Measurements from ENCODE around the gene SLC22A17.
A peak's percentile ranks its signal among the peaks of the same experiment; 100 is the strongest.
"Not testable (repeated sequence)": the region's sequence is repeated elsewhere in the genome, so short reads cannot be mapped to it uniquely, and the experiment has no call there.

SLC22A17 gene

GRCh38 chr14:23325746-23326145, 26.9 kb downstream of the SLC22A17 start:
- not testable (repeated sequence) for H3K18ac ChIP-seq (ENCODE audit: low read length); H3K4me1 ChIP-seq (ENCODE audit: control insufficient read depth, low read depth, low read length); H3K23ac ChIP-seq (ENCODE audit: low read length); H3K36me3 ChIP-seq (ENCODE audit: control insufficient read depth, insufficient read depth, low read length); H3K4ac ChIP-seq (ENCODE audit: low read depth, low read length); H3K9ac ChIP-seq (ENCODE audit: low read length); H4K5ac ChIP-seq (ENCODE audit: low read length); H3K27ac ChIP-seq (ENCODE audit: low read depth, low read length); H3K27me3 ChIP-seq (ENCODE audit: insufficient read depth, low read length, poor library complexity); H2BK15ac ChIP-seq (replicated peaks; ENCODE audit: low read depth); H3K4me2 ChIP-seq (ENCODE audit: low read length); H3K4me3 ChIP-seq (ENCODE audit: low read length); H3K79me1 ChIP-seq (ENCODE audit: low read length); H2AK5ac ChIP-seq (ENCODE audit: low read length); H4K8ac ChIP-seq (ENCODE audit: low read depth, low read length); H2BK5ac ChIP-seq (ENCODE audit: low read length); DNase-seq; H3K56ac ChIP-seq (ENCODE audit: low read length); H2BK120ac ChIP-seq (ENCODE audit: low read depth, low read length)
- peaks cover 18% of the 10 kb centered on the region for H3K79me2 ChIP-seq (ENCODE audit: control insufficient read depth, insufficient read depth, low read length)
- no CpG with 5 or more reads among the region's 5 CpGs for WGBS (ENCODE audit: extremely low coverage, insufficient coverage, low lambda C conversion rate)

- Histone ChIP-seq H3K36me3 (ENCODE audit: control insufficient read depth, insufficient read depth, low read length) (peaks cover 3% of the 10 kb centered on the region), H3K79me2 (ENCODE audit: control insufficient read depth, insufficient read depth, low read length) (peaks cover 18% of the 10 kb centered on the region), H4K5ac (ENCODE audit: low read length) (no peak overlapping the region), H3K56ac (ENCODE audit: low read length) (no peak overlapping the region), H4K8ac (ENCODE audit: low read depth, low read length) (no peak overlapping the region), H3K79me1 (ENCODE audit: low read length) (peaks cover 7% of the 10 kb centered on the region), H2BK15ac (replicated peaks; ENCODE audit: low read depth) (no peak overlapping the region), H3K4me2 (ENCODE audit: low read length) (no peak overlapping the region), H3K4ac (ENCODE audit: low read depth, low read length) (no peak overlapping the region), H3K18ac (ENCODE audit: low read length) (no peak overlapping the region), H3K23ac (ENCODE audit: low read length) (no peak overlapping the region), H3K27ac (ENCODE audit: low read depth, low read length) (no peak overlapping the region), H3K9ac (ENCODE audit: low read length) (no peak overlapping the region), H3K4me3 (ENCODE audit: low read length) (no peak overlapping the region), H2BK5ac (ENCODE audit: low read length) (no peak overlapping the region), H2AK5ac (ENCODE audit: low read length) (no peak overlapping the region), H3K27me3 (ENCODE audit: insufficient read depth, low read length, poor library complexity) (no peaks in the 10 kb centered on the region), H3K4me1 (ENCODE audit: control insufficient read depth, low read depth, low read length) (peaks cover 5% of the 10 kb centered on the region), H2BK120ac (ENCODE audit: low read depth, low read length) (no peak overlapping the region)
- no peak for DNase-seq
- no CpG with 5 or more reads among the region's 7 CpGs for WGBS (ENCODE audit: extremely low coverage, insufficient coverage, low lambda C conversion rate)
Measured at GRCh38 chr14:23324993-23325392, 27.7 kb downstream of the SLC22A17 start.

- Histone ChIP-seq H3K18ac (ENCODE audit: low read length) (no peak overlapping the region), H3K9ac (ENCODE audit: low read length) (no peak overlapping the region)
- no CpG with 5 or more reads among the region's 2 CpGs for WGBS (ENCODE audit: extremely low coverage, insufficient coverage, low lambda C conversion rate)
Measured at GRCh38 chr14:23324455-23324846, 28.2 kb downstream of the SLC22A17 start.

GRCh38 chr14:23323838-23324454, 28.7 kb downstream of the SLC22A17 start:
- Histone ChIP-seq H3K4me1 (ENCODE audit: control insufficient read depth, low read depth, low read length) (peaks cover 5% of the 10 kb centered on the region), H3K23ac (ENCODE audit: low read length) (no peak overlapping the region), H3K36me3 (ENCODE audit: control insufficient read depth, insufficient read depth, low read length) (peaks cover 3% of the 10 kb centered on the region), H4K5ac (ENCODE audit: low read length) (no peak overlapping the region), H3K79me1 (ENCODE audit: low read length) (peaks cover 7% of the 10 kb centered on the region), H3K9ac (ENCODE audit: low read length) (no peak overlapping the region), H3K56ac (ENCODE audit: low read length) (no peak overlapping the region), H2BK15ac (replicated peaks; ENCODE audit: low read depth) (no peak overlapping the region), H3K27me3 (ENCODE audit: insufficient read depth, low read length, poor library complexity) (no peaks in the 10 kb centered on the region), H3K18ac (ENCODE audit: low read length) (no peak overlapping the region), H2AK5ac (ENCODE audit: low read length) (no peak overlapping the region), H3K4ac (ENCODE audit: low read depth, low read length) (no peak overlapping the region), H3K4me2 (ENCODE audit: low read length) (no peak overlapping the region), H3K27ac (ENCODE audit: low read depth, low read length) (no peak overlapping the region), H2BK5ac (ENCODE audit: low read length) (no peak overlapping the region), H3K4me3 (ENCODE audit: low read length) (no peak overlapping the region), H4K8ac (ENCODE audit: low read depth, low read length) (no peak overlapping the region), H3K79me2 (ENCODE audit: control insufficient read depth, insufficient read depth, low read length) (peaks cover 18% of the 10 kb centered on the region), H2BK120ac (ENCODE audit: low read depth, low read length) (no peak overlapping the region)
- DNase-seq: no peak
- WGBS (ENCODE audit: extremely low coverage, insufficient coverage, low lambda C conversion rate): no CpG with 5 or more reads among the region's 18 CpGs

More at GRCh38 chr14:23324455-23324846, 28.2 kb downstream of the SLC22A17 start:
- Histone ChIP-seq H3K4ac (ENCODE audit: low read depth, low read length) (no peak overlapping the region), H2AK5ac (ENCODE audit: low read length) (no peak overlapping the region), H4K8ac (ENCODE audit: low read depth, low read length) (no peak overlapping the region), H4K5ac (ENCODE audit: low read length) (no peak overlapping the region), H2BK5ac (ENCODE audit: low read length) (no peak overlapping the region), H3K36me3 (ENCODE audit: control insufficient read depth, insufficient read depth, low read length) (peaks cover 3% of the 10 kb centered on the region), H3K79me2 (ENCODE audit: control insufficient read depth, insufficient read depth, low read length) (peaks cover 18% of the 10 kb centered on the region), H2BK120ac (ENCODE audit: low read depth, low read length) (no peak overlapping the region), H3K27ac (ENCODE audit: low read depth, low read length) (no peak overlapping the region), H3K4me3 (ENCODE audit: low read length) (no peak overlapping the region), H3K4me1 (ENCODE audit: control insufficient read depth, low read depth, low read length) (peaks cover 5% of the 10 kb centered on the region), H3K79me1 (ENCODE audit: low read length) (peaks cover 7% of the 10 kb centered on the region), H3K23ac (ENCODE audit: low read length) (no peak overlapping the region), H2BK15ac (replicated peaks; ENCODE audit: low read depth) (no peak overlapping the region), H3K56ac (ENCODE audit: low read length) (no peak overlapping the region), H3K27me3 (ENCODE audit: insufficient read depth, low read length, poor library complexity) (no peaks in the 10 kb centered on the region), H3K4me2 (ENCODE audit: low read length) (no peak overlapping the region)
- DNase-seq: no peak

GRCh38 chr14:23322568-23323517, 29.8 kb downstream of the SLC22A17 start:
- peaks cover 7% of the 10 kb centered on the region for H3K79me1 ChIP-seq (ENCODE audit: low read length)
- H2BK5ac ChIP-seq (ENCODE audit: low read length): no peak overlapping the region
- H3K27ac ChIP-seq (ENCODE audit: low read depth, low read length): no peak overlapping the region
- H3K79me2 ChIP-seq (ENCODE audit: control insufficient read depth, insufficient read depth, low read length): peaks cover 18% of the 10 kb centered on the region
- no peak overlapping the region for H2BK15ac ChIP-seq (replicated peaks; ENCODE audit: low read depth)
- H3K36me3 ChIP-seq (ENCODE audit: control insufficient read depth, insufficient read depth, low read length): peaks cover 3% of the 10 kb centered on the region
- no peak overlapping the region for H3K18ac ChIP-seq (ENCODE audit: low read length)
- no peak overlapping the region for H2AK5ac ChIP-seq (ENCODE audit: low read length)
- H3K4me3 ChIP-seq (ENCODE audit: low read length): peak overlapping the region; percentile 95
- WGBS (ENCODE audit: extremely low coverage, insufficient coverage, low lambda C conversion rate): no CpG with 5 or more reads among the region's 10 CpGs
- no peaks in the 10 kb centered on the region for H3K27me3 ChIP-seq (ENCODE audit: insufficient read depth, low read length, poor library complexity)
- H3K4ac ChIP-seq (ENCODE audit: low read depth, low read length): no peak overlapping the region
- H3K9ac ChIP-seq (ENCODE audit: low read length): peak overlapping the region; percentile 100
- no peak overlapping the region for H3K23ac ChIP-seq (ENCODE audit: low read length)
- no peak overlapping the region for H4K5ac ChIP-seq (ENCODE audit: low read length)
- peak overlapping the region; percentile 91 for H3K4me2 ChIP-seq (ENCODE audit: low read length)
- DNase-seq: no peak
- H3K4me1 ChIP-seq (ENCODE audit: control insufficient read depth, low read depth, low read length): peaks cover 5% of the 10 kb centered on the region
- H4K8ac ChIP-seq (ENCODE audit: low read depth, low read length): no peak overlapping the region
- peak overlapping the region; percentile 98 for H3K56ac ChIP-seq (ENCODE audit: low read length)
- H2BK120ac ChIP-seq (ENCODE audit: low read depth, low read length): no peak overlapping the region

All from mesendoderm (in vitro differentiated cells).